Stimulated activated CD4-positive, alpha-beta T cell treated with anti-CD3 and anti-CD28 coated beads, TNF-alpha, amount 100 ng/mL, for 1 hour (primary cell): ENCODE results near the gene UCP3.

Experiments used
- DNase-seq, 3 donors: peaks; one replicate each; pipeline ENCODE4 v3.0.0-alpha.2; 2020; ENCODE audit warnings: low read depth in 3 of 3, low spot score in 1 of 3

Gene UCP3

DNA sequence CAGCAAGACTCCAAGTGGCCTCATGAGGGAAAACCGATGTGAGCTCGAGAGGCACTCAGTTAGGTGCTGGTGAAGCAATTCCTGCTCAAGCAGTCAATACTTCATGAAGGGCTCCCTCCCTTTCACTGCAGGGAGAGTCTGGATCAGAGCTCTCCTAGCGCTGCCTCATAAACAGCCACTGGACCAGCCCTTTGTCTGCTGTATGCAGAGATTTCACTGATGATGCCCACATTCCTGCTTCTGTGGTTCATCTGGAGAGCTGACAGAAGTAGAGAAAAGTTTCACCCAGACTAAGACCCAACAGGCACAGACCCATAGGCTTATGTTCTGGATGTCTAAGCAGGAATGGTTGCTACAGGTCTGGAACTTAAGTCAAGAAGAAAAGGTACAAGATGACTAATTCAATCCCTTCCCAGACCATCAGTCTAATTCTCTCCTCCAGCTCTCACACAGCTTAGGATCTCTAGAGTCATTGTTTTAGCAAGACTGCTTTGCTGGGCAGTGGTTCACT is 30.3 kb downstream of the UCP3 start:
- no peak for DNase-seq

DNA sequence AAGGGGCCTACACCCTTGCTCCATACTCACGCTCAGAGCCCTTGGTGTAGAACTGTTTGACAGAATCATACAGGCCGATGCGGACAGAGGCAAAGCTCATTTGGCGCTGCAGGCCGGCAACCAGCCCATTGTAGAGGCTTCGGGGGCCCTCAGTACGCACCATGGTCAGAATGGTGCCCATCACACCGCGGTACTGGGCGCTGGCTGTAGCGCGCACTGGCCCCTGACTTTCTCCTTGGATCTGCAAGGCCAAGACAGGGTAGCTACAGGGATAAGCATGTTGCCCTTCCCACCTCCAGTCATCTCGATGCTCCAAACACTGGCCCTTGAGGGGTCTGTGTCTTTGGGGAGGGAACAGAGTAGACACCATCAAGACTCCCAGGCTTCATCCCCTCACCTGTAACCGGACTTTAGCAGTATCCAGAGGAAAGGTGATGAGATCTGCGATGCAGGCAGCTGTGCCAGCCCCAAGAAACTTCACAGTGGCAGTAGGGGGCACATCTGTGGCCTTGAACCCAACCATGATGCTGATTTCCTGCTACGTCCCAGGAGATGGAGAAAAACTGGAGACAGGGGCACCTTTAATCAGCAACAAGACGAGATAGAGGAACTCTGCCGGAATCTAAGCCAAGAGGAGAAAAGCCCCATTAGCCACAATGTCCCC is 30.9 kb downstream of the UCP3 start:
- no peak for DNase-seq

DNA sequence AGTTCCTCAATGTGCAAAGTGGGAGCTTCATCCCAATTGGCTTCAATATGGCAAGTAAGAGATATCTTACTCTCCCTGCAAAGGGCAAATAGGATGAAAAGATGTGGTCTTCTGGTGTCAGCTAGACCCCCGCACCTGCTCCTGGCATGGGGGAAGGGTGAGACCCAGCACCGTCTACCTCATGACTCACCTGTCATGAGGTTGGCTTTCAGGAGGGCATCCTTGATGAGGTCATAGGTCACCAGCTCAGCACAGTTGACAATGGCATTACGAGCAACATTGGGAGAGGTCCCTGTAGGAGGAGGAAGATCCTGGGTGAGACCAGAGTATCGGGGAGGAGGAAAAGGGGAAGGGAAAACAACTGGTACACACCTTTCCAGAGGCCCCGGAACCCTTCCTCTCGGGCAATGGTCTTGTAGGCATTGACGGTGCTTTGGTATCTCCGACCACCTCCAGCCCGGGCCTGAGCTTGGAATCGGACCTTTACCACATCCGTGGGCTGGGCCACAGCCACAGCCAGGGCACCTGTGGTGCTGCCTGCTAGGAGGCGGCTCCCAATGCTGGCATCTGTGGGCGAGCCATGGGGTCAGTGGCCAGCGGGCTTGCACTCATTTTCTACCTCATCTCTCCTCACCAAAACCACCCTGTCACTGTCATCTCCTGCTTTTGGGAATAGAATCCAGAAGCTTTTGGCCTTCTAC is 32.3 kb downstream of the UCP3 start:
- no peak for DNase-seq

DNA sequence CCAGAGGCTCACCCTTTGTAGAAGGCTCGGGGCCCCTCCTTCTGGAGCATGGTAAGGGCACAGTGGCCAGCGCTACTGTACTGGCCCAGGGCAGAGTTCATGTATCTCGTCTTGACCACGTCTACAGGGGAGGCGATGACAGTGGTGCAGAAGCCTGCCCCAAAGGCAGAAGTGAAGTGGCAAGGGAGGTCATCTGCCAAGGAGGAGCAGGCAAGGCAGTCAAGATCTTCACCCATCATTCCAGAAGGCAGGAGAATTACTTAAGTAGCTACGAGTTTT is 33.5 kb downstream of the UCP3 start:
- DNase-seq, result no peak

DNA sequence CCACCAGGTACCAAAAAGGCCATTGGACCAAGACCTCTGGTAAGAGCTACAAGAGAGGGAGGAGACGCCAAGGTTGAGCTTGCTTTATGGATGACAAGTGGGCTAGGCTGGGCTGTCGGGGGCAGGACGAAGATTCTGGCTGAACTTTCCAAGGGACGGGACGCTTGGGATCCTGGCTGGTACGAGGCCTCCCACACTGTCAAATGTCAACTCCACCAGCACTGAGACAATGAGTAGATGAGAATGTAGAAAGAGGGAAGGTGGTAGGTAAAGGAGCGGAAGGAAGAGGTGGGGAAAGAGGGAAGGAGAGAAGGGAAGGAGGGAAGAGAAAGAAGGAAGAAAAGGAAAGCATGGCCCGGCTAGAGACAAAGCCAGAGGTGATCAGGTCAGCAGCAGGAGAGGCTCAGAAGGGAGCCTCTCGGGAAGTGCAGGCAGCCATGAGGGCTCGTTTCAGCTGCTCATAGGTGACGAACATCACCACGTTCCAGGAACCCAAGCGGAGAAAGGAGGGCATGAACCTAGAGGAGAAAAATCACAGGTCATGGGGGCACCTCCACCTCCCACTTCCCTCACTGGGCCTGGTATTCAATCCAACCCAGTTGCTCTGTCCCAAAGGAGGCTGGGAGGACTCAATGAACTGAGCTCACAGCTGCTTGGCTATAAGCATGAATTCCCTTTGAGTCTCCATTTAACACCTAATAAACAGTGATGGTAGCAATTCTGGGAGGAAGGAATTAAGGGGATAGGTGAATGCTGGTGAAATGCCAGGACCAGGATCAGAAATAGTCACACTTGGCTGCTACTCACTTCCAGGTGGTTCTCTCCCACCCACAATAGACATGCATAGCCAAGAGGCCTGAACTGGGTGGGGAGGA is 34.0 kb downstream of the UCP3 start:
- no peak for DNase-seq

DNA sequence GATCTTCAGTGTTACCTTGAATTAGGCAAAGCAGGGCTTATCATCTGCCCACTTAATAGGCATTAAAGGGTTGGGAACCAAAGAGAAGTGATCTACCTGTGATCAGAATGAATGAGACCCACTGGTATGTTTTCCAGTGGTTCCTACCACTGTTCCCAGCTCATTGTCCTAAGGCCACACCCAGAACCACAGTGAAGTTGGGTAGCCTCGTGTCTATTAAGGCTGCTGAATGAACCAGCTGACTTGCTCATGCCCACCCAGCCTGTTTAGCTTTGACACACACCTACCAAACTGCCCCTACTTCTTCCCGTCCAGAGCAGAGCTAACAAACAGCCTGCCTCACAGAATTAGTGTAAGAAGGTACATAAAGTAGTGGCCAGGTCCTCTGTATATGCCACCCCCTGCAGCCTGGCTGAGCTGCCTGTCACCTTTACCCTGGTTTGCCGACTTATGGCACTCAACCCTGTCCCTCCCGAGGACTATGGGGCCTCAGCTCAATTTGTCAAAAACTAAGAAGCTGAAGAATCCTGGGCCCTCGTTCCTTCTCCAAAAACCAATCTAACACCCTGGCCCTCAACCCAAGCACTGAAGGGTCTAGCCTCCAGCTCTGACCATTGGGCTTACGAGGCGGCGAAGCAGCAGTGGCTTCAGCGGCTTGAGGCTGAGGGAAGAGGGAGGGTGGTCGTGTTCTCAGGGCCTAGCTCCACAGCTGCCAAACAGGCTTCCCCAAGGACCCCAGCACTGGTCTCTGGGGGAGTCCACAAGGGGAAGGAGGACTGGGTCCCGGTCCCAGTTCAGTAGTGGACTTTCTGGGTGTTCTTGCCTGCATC is 36.0 kb downstream of the UCP3 start:
- no peak for DNase-seq

DNA sequence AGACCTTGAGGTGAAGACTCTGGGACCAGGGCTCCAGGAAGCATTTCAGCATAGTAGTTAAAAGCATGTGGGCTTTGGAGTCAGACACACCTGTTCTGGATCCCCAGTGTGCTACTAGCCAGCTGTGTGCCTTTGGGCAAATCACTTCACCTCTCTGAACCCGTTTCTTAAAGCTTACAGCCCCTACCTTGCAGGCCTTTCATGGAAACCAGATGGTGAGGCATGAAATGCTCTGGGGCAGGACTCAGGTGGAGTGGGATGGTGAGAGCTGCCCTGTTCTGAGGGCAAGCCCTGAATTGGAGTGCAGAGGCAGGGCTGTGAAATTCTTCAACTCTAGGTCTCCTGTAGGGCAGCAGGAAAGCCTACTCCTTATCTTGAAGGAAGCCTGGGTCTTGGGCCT is 36.7 kb downstream of the UCP3 start:
- no peak for DNase-seq

DNA sequence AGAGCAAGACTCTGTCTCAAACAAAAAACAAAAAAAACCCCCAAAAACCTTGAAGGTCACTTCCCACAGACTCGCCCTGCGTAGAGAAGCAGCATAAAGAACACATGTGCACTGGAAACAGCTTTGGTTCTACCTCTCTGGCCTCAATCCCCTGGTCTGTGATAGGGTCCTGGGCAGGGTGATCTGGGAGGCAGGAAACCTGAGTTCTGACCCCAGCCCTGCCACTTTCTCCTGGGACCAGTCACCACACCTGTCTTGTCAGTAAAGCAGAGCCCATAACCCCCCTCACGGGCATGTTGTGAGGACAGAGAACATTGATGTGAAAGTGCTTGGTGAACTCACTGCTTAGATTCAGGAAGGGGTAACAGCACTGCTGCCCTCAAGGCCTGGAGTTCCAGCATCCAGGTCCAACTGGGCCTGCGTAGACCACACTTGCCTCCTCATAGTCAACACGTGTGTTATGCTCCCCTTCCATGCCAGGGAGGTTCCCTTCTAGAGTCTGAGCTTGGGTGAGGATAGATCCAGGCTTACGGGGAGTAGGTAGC is 37.6 kb downstream of the UCP3 start:
- DNase-seq, result no peak

DNA sequence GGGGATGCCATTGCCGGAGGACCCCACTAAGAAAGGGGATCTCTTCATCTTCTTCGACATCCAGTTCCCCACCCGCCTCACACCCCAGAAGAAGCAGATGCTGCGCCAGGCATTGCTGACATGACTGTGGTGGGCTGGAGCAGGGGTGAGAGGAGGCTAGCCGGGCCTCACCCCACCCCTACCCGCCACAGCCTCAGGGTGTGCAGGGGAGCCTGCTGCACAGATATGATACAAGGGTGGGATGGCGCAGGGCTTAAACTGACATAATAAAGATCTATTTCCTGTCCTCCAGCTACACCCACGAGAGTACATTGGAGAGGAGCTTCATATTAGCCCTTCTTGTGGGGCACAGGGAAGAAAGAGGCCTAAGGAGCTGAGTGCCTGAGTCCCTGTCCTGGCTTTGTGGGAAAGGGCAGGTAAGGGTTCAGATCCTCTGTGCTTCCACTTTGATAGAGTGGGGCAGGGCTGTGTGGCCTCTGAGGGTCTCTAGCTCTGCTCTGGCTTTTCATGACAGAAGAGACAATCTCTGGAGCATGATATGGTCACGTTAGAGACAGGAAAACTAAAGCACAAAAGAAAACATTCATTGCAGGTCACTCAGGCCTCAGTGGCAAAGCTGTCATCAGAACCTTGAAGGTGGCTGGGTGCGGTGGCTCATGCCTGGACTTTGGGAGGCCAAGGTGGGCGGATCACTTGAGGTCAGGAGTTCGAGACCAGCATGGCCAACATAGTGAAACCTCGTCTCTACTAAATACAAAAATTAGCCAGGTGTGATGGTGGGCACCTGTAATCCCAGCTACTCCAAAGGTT is 38.7 kb downstream of the UCP3 start:
- no peak for DNase-seq

DNA sequence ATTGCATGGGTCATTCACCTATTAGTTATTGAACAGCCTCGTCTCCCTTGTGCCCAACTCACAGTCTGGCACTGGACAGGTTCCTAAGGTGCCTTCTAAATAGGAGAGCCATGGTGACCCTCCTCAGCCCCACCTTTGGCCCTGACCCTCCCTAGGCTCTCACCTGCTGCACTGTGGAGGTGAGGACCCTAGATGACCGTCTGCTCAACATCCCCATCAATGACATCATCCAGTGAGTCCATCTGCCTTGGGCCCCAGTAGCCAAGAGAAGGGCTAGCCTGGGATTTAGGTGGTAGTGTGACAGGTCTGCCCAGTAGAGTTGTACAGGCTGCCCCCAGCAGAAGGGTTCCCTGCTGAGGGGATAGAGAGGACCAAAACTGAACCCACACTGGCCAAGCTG is 39.8 kb downstream of the UCP3 start:
- no peak for DNase-seq

DNA sequence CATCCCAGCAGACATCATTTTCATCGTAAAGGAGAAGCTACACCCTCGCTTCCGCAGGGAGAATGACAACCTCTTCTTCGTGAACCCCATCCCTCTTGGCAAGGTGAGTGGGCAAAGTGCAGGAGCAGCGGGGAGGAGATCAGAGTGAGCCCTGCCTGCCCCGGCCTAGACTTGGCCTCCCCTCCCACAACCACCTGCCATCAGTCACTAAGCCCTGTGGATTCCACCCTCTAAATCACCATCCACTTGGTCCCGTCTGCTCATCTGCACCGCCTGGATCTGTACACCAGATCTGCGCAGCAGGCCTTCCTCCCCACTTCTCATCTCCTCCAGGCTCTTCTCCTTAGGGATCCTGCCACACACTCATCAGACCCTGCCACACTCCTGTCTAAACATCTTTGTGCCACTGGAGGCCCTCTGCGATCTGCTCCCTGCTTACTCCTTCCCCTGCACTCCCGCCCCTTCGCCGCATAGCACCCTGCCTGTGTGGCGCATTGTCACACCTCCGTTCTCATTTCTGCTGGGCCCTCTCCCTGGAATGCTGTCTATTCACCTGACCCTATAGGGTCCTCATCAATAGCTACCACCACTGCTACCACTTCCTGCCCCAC is 40.4 kb downstream of the UCP3 start:
- DNase-seq, result no peak

DNA sequence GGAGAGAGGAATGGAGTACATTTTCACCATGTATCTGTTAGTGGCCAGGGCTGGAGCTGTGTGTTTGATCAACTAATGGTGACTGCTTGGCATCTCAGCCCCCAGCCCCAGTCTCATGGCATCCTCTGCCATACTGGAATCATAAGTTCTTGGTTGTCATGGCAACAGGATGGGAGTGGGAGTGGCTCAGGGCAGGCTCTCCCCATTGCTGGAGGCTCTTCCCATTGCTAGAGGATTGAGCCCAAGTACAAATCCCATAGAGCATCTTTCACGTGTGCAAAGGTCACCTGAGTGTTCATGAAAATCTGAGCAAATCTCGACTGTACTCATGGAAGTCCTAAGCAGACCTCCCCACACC is 43.1 kb downstream of the UCP3 start:
- DNase-seq, result no peak

DNA sequence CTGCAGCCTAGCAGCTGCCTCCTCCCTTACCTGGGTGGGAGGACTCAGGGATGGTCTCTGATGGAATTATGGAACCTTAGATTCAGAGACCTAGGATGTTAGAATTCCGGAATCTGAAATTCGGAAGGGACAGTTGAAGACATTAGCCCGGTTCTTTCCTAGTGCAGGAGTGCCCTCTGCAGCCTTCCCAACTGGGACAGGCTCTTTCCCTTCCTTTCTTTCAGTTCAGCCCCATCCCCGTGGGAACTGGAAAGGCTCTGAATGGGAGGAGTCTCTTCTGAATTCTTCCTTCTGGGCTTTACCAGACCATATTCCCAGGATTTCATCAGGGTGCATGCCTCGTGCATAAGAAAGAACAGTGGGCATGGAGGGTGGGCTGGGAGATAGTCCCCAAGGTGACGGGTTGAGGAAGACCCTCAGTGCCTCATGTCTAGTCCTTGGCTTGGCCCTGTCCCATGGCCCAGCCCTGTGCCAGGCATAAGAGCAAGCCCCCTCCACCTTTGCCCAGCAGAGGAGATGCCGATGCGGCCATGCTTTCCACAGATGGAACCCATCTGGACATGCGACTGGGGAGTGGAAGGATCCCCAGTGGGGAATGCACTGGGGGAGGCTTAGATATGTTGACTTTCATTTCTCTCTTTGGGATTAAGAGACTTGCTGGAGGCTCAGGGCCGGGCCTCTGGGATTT is 43.7 kb downstream of the UCP3 start:
- no peak for DNase-seq

DNA sequence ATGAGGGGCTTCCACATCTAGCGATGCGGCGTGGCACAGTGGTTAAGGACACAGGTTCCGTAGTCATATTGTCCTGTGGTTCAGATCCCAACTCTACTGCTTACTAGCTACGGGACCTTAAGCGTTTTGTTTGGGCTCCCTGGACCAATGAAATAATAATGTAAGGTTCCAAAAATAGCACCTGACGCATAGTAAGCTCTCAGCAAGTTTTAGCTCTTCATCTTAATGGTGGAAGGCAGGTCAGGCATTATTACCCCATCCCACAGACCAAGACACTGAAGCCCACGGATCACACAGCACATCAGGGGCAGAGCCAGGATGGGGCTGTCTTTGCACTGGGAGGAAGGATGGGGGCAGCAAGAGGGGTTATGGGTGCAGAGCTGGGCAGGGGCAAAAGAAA is 45.0 kb downstream of the UCP3 start:
- no peak for DNase-seq

DNA sequence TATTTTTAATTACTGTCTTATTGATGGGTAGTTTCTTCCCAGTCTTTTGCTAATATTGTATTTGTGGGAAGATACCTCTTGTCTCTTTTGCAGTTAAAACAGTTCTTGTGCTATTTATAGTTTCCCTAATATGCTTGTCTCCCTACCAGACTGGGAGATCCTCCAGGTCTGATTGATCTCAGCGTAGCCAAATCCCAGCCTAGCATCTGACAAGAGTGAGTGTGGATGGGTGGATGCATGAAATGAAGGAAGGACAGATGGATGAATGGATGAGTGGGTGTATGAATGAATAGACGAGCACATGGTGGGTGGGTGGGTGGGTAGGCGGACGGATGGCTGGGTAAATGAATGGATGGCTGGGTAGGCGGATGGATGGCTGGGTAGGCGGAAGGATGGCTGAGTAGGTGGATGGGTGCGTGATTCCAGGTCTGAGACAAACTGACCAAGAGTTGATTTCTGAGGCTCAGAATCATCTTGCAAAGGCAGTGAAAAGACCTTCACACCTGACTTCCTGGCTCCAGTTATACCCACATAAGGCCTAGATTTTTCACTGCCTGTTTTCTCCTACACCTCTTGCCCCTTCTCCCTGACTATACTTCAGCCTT is 46.7 kb downstream of the UCP3 start:
- no peak for DNase-seq

DNA sequence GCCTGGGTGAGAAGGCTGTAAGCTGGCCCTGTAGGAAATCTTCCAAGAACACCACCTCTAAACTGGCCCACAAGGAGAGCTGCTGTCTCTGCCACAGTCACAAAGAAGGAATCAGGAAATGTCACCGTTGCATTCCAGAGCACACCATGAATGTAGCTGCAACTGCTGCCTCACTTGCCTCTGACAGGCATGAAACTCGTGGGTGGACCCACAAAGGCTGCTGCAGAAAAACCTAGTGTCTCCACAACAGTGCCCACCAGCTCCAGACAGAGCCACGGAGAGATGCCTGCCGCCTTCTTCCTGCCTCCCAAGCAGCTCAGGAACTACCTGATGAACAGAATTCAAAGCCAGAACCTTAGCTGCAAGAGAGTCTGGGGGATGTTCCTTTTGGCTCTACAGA is 47.6 kb downstream of the UCP3 start:
- no peak for DNase-seq

DNA sequence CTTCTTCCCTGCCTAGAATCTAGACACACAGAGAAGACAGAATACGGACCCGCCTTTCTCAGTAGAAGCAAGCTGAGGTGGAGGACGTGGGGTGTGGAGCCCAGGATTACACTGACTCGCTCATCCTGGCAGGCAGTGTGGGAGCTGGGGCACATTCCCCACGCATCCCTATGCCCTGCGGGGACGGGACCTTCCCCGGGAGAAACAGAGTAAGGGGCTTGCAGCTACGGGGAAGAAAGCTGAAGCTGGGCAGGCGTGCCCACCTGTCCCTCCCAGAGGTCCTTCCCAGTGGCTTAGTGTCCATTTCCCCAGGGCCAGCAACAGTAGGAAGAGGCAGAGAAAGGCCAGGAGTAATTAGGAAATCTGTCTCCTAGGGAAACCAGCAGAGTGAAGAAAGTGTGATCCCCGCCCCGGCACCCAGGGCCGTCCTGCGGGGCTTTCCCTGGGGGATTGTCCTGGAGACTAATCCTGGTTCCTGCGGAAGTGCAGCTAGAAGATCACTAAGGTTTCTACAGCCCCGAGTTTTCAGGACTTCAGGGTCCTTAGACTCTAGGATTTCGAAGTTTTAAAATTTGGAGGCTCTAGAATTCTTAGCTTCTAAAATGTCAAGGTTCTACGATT is 50.3 kb downstream of the UCP3 start:
- no peak for DNase-seq

DNA sequence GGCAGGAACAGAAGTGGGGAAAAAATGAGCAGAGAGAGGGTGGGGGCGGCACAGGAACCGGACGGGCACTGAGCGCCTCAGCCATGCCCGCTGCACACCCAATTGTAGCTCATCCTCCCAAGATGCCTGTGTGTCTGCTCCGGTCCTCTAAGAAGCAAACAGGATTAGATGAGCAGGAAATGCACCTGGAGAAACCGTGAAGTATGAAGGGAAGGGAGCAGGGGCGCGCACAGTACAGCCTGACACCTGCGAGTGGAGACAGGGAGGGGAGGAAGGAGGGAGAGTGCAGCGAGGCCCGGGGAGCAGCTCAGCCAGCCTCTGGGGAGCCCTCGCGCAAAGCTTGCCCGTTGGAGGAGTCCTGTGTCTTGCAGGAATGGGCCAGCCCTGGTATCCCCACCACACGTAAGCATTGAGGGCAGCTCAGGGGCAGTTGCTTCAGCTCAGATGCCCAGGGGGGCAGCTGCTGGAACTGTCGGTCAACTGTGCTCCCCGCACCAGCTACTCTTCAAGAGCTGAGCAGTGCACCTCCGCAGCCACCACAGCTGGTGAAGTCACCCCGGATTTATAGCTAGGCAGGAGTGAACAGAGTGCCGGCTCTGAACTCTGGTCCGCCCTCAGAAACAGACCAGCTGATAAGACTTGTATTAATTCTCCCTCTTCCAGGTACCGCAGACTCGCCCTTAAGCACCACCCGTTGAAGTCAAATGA is 51.1 kb downstream of the UCP3 start:
- no peak for DNase-seq
